Fibroblast of lung (primary cell): ENCODE measurements around the gene PTEN. TPM values are rescaled to one million over a fixed set of nuclear protein-coding genes. Genes with fewer than 3 reads are reported as not detected.
A peak's percentile ranks its signal among the peaks of the same experiment; 100 is the strongest.
"Not testable (repeated sequence)": the region's sequence is repeated elsewhere in the genome, so short reads cannot be mapped to it uniquely, and the experiment has no call there.

Source experiments
- DNase-seq, 2 donors: peaks; one replicate each; pipeline versions ENCODE4 v3.0.0 to v3.0.0-alpha.2; 2010; ENCODE audit warnings: low read depth in 2 of 2
- H2AFZ ChIP-seq: 2 replicates; pipeline ENCODE4 v1.5.1; 2012; ENCODE audit warnings: low read length, control low read depth, inconsistent platforms
- H3K27ac ChIP-seq: 2 replicates; pipeline ENCODE4 v1.5.1; 2011; ENCODE audit warnings: low read length, control low read depth; ENCODE audit not compliant: insufficient read depth
- H3K27me3 ChIP-seq: 2 replicates; pipeline ENCODE4 v1.5.1; 2011; ENCODE audit warnings: mild to moderate bottlenecking, low read length; ENCODE audit not compliant: control insufficient read depth, insufficient read depth
- H3K36me3 ChIP-seq: 2 replicates; pipeline ENCODE4 v1.5.1; 2011; ENCODE audit warnings: low read length; ENCODE audit not compliant: control insufficient read depth, insufficient read depth
- H3K4me1 ChIP-seq: 2 replicates; pipeline ENCODE4 v1.5.1; 2011; ENCODE audit warnings: low read length; ENCODE audit not compliant: control insufficient read depth, insufficient read depth; ENCODE audit errors: extremely low read depth
- H3K4me2 ChIP-seq: 2 replicates; pipeline ENCODE4 v1.5.1; 2011; ENCODE audit warnings: low read length, control low read depth; ENCODE audit not compliant: insufficient read depth; ENCODE audit errors: extremely low read depth
- H3K4me3 ChIP-seq, 4 experiments: fragments of 200-600 bp in 1 of 4; sonication (generic) in 1 of 4; replicated peaks in 1 of 4; 2 replicates each; pipeline ENCODE4 v1.5.1; 2011 to 2016; ENCODE audit warnings: low read length in 4 of 4, low read depth in 3 of 4, mild to moderate bottlenecking in 3 of 4, control low read depth in 2 of 4, inconsistent platforms in 1 of 4, mixed read lengths in 1 of 4; ENCODE audit not compliant: insufficient read depth in 1 of 4; ENCODE audit errors: control extremely low read depth in 1 of 4
- H3K79me2 ChIP-seq: 2 replicates; pipeline ENCODE4 v1.5.1; 2012; ENCODE audit warnings: mild to moderate bottlenecking, low read length, inconsistent platforms; ENCODE audit not compliant: control insufficient read depth, insufficient read depth
- H3K9ac ChIP-seq: 2 replicates; pipeline ENCODE4 v1.5.1; 2011; ENCODE audit warnings: mild to moderate bottlenecking, low read length, control low read depth; ENCODE audit not compliant: insufficient read depth
- H3K9me3 ChIP-seq: 2 replicates; pipeline ENCODE4 v1.5.1; 2012; ENCODE audit warnings: low read depth, low read length; ENCODE audit not compliant: control insufficient read depth, insufficient read depth
- H4K20me1 ChIP-seq: 2 replicates; pipeline ENCODE4 v1.5.1; 2011; ENCODE audit warnings: low read length; ENCODE audit not compliant: control insufficient read depth, insufficient read depth; ENCODE audit errors: extremely low read depth
- CTCF ChIP-seq, 2 donors: IDR thresholded peaks in 1 of 2; conservative IDR thresholded peaks in 1 of 2; 1 replicate in 1 of 2; 2 replicates in 1 of 2; pipeline ENCODE4 v1.5.1; 2011 to 2012; ENCODE audit warnings: low read length in 2 of 2, control low read depth in 1 of 2, inconsistent platforms in 1 of 2, low read depth in 1 of 2, mild to moderate bottlenecking in 1 of 2
- EZH2 ChIP-seq: IDR thresholded peaks from 2 replicates; pipeline ENCODE4 v1.5.1; 2012; ENCODE audit warnings: low read length, control low read depth, mild to moderate bottlenecking; ENCODE audit errors: missing control alignments
- polyA plus RNA-seq, 2 donors: library from polyadenylated mRNA; depleted of rRNA in 1 of 2; stranded (reverse) in 1 of 2; unstranded in 1 of 2; fragments of >200 nt; gene quantifications; 2 replicates each; pipeline ENCODE4 v1.2.1, GENCODE V29; 2011 to 2012; ENCODE audit warnings: missing spikeins in 1 of 2
- total RNA-seq: library from RNA; depleted of rRNA; stranded (reverse); fragments of >200 nt; gene quantifications from 2 replicates; pipeline ENCODE4 v1.2.1, GENCODE V29; 2014

The PTEN gene
- total and polyA plus RNA-seq, 2 donors (not counting 1 experiment from before 2014, with no cell fraction given) = 60.2 to 200 TPM

DNA sequence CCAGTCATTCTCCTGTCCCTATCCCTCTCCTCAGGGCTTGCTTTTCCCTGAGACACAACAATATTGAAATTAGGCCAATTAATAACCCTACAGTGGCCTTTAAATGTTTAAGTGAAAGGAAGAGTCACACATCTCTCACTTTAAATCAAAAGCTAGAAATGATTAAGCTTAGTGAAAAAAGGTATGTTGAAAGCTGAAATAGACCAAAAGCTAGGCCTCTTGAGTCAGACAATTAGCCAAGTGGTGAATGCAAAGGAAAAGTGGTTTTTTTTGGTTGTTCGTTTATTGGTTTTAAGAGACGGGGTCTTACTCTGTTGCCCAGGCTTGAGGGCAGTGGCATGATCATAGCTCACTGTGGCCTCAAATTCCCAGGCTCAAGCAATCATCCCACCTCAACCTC, 35.7 kb upstream of the PTEN start:
- Histone ChIP-seq H4K20me1 (no peaks in the 10 kb centered on the region), H3K9ac (no peak overlapping the region), H3K36me3 (no peaks in the 10 kb centered on the region), H3K4me2 (no peak overlapping the region), H3K4me1 (no peaks in the 10 kb centered on the region), H3K79me2 (no peaks in the 10 kb centered on the region), H3K9me3 (no peaks in the 10 kb centered on the region), H3K27me3 (no peaks in the 10 kb centered on the region), H3K4me3 (no peak overlapping the region), H2AFZ (no peak overlapping the region), H3K27ac (no peak overlapping the region)
- no peak for DNase-seq
- TF ChIP-seq CTCF (conservative IDR thresholded peaks at IDR 0.05 in 1 of 2, IDR thresholded peaks at IDR 0.05 in 1 of 2; ENCODE audit: low read depth in 1 of 2, low read length in 2 of 2) = no peak
- TF ChIP-seq EZH2 = no peak

GRCh38 chr10:87829051-87829450, 34.4 kb upstream of the PTEN start:
- not testable (repeated sequence) for H3K9me3 ChIP-seq, H3K4me1 ChIP-seq

DNA sequence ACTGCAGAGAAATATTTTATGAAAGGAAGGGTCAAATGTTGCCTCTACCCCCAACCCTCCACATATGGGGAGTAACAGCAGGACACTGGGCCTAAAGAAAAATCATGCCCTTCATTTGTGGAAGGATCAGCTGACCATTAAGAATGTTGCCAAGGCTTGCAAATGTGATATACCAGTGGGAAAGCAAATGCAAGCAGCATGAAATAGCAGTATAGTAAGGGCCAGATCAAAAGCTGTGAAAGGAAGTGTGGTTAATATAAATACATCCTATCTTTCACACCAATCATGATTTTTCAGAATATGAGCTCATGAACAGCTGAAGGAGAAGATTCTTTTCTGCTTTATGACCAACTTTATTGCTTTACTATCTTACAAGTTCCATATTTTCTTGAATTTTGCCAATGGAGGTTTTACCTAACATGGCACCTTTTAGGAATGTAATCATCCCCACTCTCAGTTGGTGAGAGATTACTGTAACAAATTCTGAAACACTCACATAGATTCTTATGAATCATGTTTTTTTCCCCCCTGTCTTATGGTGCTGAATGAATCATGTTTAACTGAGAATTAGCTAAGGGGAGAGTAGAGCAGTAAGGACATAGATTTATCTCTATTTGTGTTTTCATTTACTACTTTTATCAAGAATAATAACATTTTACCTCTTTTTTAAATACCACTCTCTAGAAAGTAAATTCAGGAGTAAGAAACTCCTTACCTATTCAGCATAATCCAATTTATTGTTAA, 33.3 kb upstream of the PTEN start:
- Histone ChIP-seq H3K9me3 (no peaks in the 10 kb centered on the region), H3K36me3 (no peaks in the 10 kb centered on the region), H2AFZ (no peak overlapping the region), H3K27ac (no peak overlapping the region), H3K27me3 (no peaks in the 10 kb centered on the region), H3K4me3 (no peak overlapping the region), H3K79me2 (no peaks in the 10 kb centered on the region), H3K9ac (no peak overlapping the region), H3K4me1 (no peaks in the 10 kb centered on the region), H4K20me1 (no peaks in the 10 kb centered on the region), H3K4me2 (no peak overlapping the region)
- peak in 1 of 2 donors; percentile 9 for DNase-seq
- no peak for TF ChIP-seq EZH2
- TF ChIP-seq CTCF (conservative IDR thresholded peaks at IDR 0.05 in 1 of 2, IDR thresholded peaks at IDR 0.05 in 1 of 2; ENCODE audit: low read depth in 1 of 2, low read length in 2 of 2) = no peak

More at GRCh38 chr10:87829051-87829450, 34.4 kb upstream of the PTEN start:
- H3K4me2 ChIP-seq, H3K9ac ChIP-seq, H3K27ac ChIP-seq, H3K36me3 ChIP-seq, DNase-seq, H3K4me3 ChIP-seq, H2AFZ ChIP-seq, H3K79me2 ChIP-seq, H4K20me1 ChIP-seq, H3K27me3 ChIP-seq: not testable (repeated sequence)
